HCT116 (cell line): ENCODE data around the gene OGA. TPM values are rescaled to one million over a fixed set of nuclear protein-coding genes. Genes with fewer than 3 reads are reported as not detected.

ENCODE experiments used
- ATAC-seq: fragments of 200-7000 bp; cut with Tn5 transposase; 2 replicates; pipeline ENCODE4 v1.9.1; 2020; ENCODE audit warnings: mild to moderate bottlenecking, moderate library complexity
- BruUV-seq: library from RNA; stranded (reverse); fragments of 400-500 nt; replicated peaks from 2 replicates; lab custom pipeline; 2021; lab: Mats Ljungman, UMichigan
- CTCF ChIA-PET: fragments of 300-600 bp; sonication (Branson Sonifier 250); formaldehyde crosslinking; loops from one replicate; lab custom pipeline; 2021; ENCODE audit warnings: antibody characterized with exemption; lab: Charles Lee
- POLR2A ChIA-PET: fragments of 300-600, 350-600 bp; sonication (Branson Sonifier 250); formaldehyde crosslinking; loops from one replicate; lab custom pipeline; 2021; ENCODE audit warnings: antibody characterized with exemption; lab: Charles Lee
- RAD21 ChIA-PET, 2 experiments: fragments of 300-600 bp; sonication (Branson Sonifier 250); formaldehyde crosslinking; loops; one replicate each; lab custom pipeline; 2023; ENCODE audit warnings: low total read pairs in 2 of 2; ENCODE audit not compliant: uncharacterized antibody in 2 of 2, unreplicated experiment in 2 of 2, low non-redundant PET in 1 of 2; lab: Charles Lee
- DNase-seq: peaks from one replicate; pipeline ENCODE4 v3.0.0-alpha.2; 2010; ENCODE audit warnings: low read depth, low spot score
- H2AFZ ChIP-seq: fragments of 200-600 bp; shearing (Covaris generic), sonication (generic); 2 replicates; pipeline ENCODE4 v1.6.1; 2017; ENCODE audit warnings: low read depth, mixed run types, mixed read lengths, antibody characterized with exemption, low read length; ENCODE audit not compliant: poor library complexity, severe bottlenecking
- H3K27ac ChIP-seq: 2 replicates; pipeline ENCODE4 v1.5.1; 2012; ENCODE audit warnings: low read depth, low read length
- H3K27me3 ChIP-seq: fragments of 200-600 bp; sonication (generic); 2 replicates; pipeline ENCODE4 v1.6.1; 2016; ENCODE audit warnings: mixed run types, low read length, mixed read lengths; ENCODE audit not compliant: insufficient read depth
- H3K36me3 ChIP-seq, 2 experiments: fragments of 200-500 bp in 1 of 2; fragments of 200-600 bp in 1 of 2; sonication (Bioruptor generic) in 1 of 2; sonication (generic) in 1 of 2; 2 replicates each; pipeline versions ENCODE4 v1.5.1 to v1.6.1; 2014 to 2016; ENCODE audit warnings: low read length in 2 of 2, inconsistent platforms in 1 of 2, mixed read lengths in 1 of 2, mixed run types in 1 of 2; ENCODE audit not compliant: insufficient read depth in 2 of 2, control insufficient read depth in 1 of 2
- H3K4me1 ChIP-seq, 2 experiments: fragments of 200-600 bp in 1 of 2; sonication (generic) in 1 of 2; 2 replicates each; pipeline versions ENCODE4 v1.5.1 to v1.6.1; 2012 to 2017; ENCODE audit warnings: low read length in 2 of 2, inconsistent platforms in 1 of 2, mild to moderate bottlenecking in 1 of 2, mixed read lengths in 1 of 2, mixed run types in 1 of 2, moderate library complexity in 1 of 2; ENCODE audit not compliant: insufficient read depth in 2 of 2, control insufficient read depth in 1 of 2
- H3K4me2 ChIP-seq: fragments of 200-600 bp; sonication (generic); 2 replicates; pipeline ENCODE4 v1.6.1; 2017; ENCODE audit warnings: mixed run types, low read length, mixed read lengths
- H3K4me3 ChIP-seq, 2 experiments: fragments of 200-600 bp in 1 of 2; sonication (generic) in 1 of 2; replicated peaks in 1 of 2; 2 replicates each; pipeline ENCODE4 v1.5.1; 2011 to 2016; ENCODE audit warnings: low read length in 2 of 2, control low read depth in 1 of 2, low read depth in 1 of 2, mild to moderate bottlenecking in 1 of 2, mixed read lengths in 1 of 2, mixed run types in 1 of 2
- H3K79me2 ChIP-seq: fragments of 200-600 bp; sonication (generic); 2 replicates; pipeline ENCODE4 v1.6.1; 2017; ENCODE audit warnings: mild to moderate bottlenecking, mixed run types, low read length, moderate library complexity, mixed read lengths; ENCODE audit not compliant: insufficient read depth
- H3K9ac ChIP-seq: fragments of 200-600 bp; sonication (generic); 2 replicates; pipeline ENCODE4 v1.6.1; 2016; ENCODE audit warnings: low read length, mixed read lengths
- H3K9me2 ChIP-seq: fragments of 200-600 bp; sonication (generic), shearing (Covaris generic); 2 replicates; pipeline ENCODE4 v1.6.1; 2017; ENCODE audit warnings: mixed run types, mild to moderate bottlenecking, moderate library complexity; ENCODE audit not compliant: insufficient read depth
- H3K9me3 ChIP-seq, 2 experiments: fragments of 200-500 bp in 1 of 2; fragments of 200-600 bp in 1 of 2; sonication (Bioruptor generic) in 1 of 2; sonication (generic) in 1 of 2; 2 replicates each; pipeline ENCODE4 v1.6.1; 2014 to 2017; ENCODE audit warnings: low read length in 2 of 2, mixed read lengths in 2 of 2, inconsistent platforms in 1 of 2, low read depth in 1 of 2, mild to moderate bottlenecking in 1 of 2, mixed run types in 1 of 2, moderate library complexity in 1 of 2; ENCODE audit not compliant: control insufficient read depth in 1 of 2, insufficient read depth in 1 of 2
- H4K20me1 ChIP-seq: fragments of 200-600 bp; sonication (generic), shearing (Covaris generic); 2 replicates; pipeline ENCODE4 v1.6.1; 2017; ENCODE audit warnings: mixed run types, mild to moderate bottlenecking, moderate library complexity; ENCODE audit not compliant: insufficient read depth
- EZH2 ChIP-seq: fragments of 200-600 bp; sonication (generic); IDR thresholded peaks from 2 replicates; pipeline ENCODE4 v1.6.1; 2017; ENCODE audit warnings: antibody characterized with exemption, mixed run types
- POLR2A ChIP-seq: IDR thresholded peaks from 2 replicates; pipeline ENCODE4 v1.7.0; 2011; ENCODE audit warnings: borderline replicate concordance; ENCODE audit not compliant: insufficient read depth, insufficient read length; ENCODE audit errors: extremely low read depth
- YY1 ChIP-seq: IDR thresholded peaks from 2 replicates; pipeline ENCODE4 v1.6.1; 2011; ENCODE audit warnings: low read length, low read depth, moderate library complexity, mild to moderate bottlenecking; ENCODE audit not compliant: insufficient replicate concordance; ENCODE audit errors: extremely low read depth
- ZFX ChIP-seq: fragments of 450-650 bp; IDR thresholded peaks from 2 replicates; pipeline ENCODE4 v1.6.1; 2017
- ZNF274 ChIP-seq: fragments of 200-500 bp; sonication (Bioruptor generic); IDR thresholded peaks from 2 replicates; pipeline ENCODE4 v1.6.1; 2014; ENCODE audit warnings: mild to moderate bottlenecking, low read depth, low read length, inconsistent platforms
- intact Hi-C: fragments of 100-400 bp; cut with micrococcal nuclease; formaldehyde crosslinking; loops from 2 replicates; pipeline ENCODE4 v1.10.0; 2022
- total RNA-seq: library from RNA; stranded (reverse); gene quantifications from one replicate; pipeline ENCODE4 v1.2.1, GENCODE V29; 2021; ENCODE audit not compliant: unreplicated experiment
- TF ChIP-seq, protein P1 (sequence below): IDR thresholded peaks from 2 replicates; pipeline ENCODE4 v1.6.1; 2011; ENCODE audit warnings: mild to moderate bottlenecking, low read length, moderate library complexity; ENCODE audit not compliant: insufficient replicate concordance; ENCODE audit errors: extremely low read depth
- TF ChIP-seq, protein P2 (sequence below): IDR thresholded peaks from 2 replicates; pipeline ENCODE4 v1.6.1; 2012; ENCODE audit warnings: low read depth

Gene OGA
- total RNA-seq, 1 experiment from 2014 or later: 127 TPM

DNA sequence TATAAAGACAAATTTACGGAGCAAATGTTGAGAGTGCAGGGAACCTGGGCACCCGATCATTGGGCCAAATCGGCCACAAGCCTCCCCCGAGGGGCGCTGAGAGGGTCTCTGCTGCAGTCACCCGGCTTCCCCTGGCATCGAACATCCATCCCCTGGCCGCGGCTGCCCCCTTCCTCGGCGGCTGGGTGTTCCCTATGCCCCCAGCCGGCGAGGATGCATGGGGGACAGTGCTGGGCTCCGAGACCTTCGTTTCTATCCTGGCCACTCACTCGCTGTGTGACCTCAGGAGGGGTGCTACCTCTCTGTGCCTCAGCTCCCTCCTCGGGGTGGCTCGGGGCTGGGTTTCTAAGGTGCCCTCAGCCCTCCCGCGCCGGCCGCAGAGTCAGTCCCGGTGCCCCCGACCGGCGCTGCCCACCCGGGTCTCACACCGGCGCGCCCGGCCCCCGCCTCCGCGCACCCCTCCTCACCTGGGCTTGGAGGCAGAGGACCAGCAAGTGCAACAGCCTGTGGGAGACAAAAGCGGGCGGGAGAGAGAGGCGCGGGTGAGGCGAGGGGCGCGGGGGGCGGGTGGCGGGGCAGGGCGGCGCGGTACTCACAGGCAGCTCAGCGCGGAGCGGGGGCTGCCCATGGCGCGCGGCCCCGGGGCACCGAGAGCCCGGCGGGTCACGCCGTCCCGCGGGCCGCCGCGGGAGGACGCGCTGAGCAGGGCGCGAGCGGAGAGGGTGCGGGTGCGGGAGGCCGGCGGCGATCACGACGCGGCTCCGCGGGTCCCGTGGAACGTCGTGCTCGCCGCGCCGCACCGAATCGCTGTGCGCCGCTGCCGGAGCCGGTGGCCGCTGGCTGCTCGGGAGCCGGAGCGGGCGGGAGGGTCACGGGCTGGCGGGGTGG lies 42.7 kb downstream of the OGA start, which contains the start of gene FGF8:
FGF8 (minus strand) TSS at position 842 of the 888 bp plus-strand sequence; CDS start at position 628, 214 bp downstream.
- H3K9ac ChIP-seq: no peak within 1 kb of the TSS
- H3K27me3 ChIP-seq: no peaks in the 10 kb centered on the region
- CTCF ChIA-PET: no interaction called here

More for the DNA sequence above, 42.7 kb downstream of the OGA start, which contains the start of gene FGF8:
- Histone ChIP-seq H3K9me2 (no peaks in the 10 kb centered on the region), H2AFZ (no peak within 1 kb of the TSS), H4K20me1 (peaks cover 3% of the 10 kb centered on the region; the same call in 1 of the 2 replicates), H3K4me2 (no peak within 1 kb of the TSS), H3K4me3 (no peak within 1 kb of the TSS), H3K4me1 (peaks cover 6 to 12% of the 10 kb centered on the region in 2 experiments), H3K79me2 (peaks cover 16% of the 10 kb centered on the region; the same call in 1 of the 2 replicates), H3K27ac (no peak within 1 kb of the TSS), H3K9me3 (no peaks in the 10 kb centered on the region), H3K36me3 (peaks cover 0 to 17% of the 10 kb centered on the region in 2 experiments; a peak in 1 of 4 replicates)
- TF ChIP-seq YY1 (no peak), ZNF274 (no peak), ZFX (no peak), POLR2A (no peak), EZH2 (no peak)
- TF ChIP-seq, protein P1, sequence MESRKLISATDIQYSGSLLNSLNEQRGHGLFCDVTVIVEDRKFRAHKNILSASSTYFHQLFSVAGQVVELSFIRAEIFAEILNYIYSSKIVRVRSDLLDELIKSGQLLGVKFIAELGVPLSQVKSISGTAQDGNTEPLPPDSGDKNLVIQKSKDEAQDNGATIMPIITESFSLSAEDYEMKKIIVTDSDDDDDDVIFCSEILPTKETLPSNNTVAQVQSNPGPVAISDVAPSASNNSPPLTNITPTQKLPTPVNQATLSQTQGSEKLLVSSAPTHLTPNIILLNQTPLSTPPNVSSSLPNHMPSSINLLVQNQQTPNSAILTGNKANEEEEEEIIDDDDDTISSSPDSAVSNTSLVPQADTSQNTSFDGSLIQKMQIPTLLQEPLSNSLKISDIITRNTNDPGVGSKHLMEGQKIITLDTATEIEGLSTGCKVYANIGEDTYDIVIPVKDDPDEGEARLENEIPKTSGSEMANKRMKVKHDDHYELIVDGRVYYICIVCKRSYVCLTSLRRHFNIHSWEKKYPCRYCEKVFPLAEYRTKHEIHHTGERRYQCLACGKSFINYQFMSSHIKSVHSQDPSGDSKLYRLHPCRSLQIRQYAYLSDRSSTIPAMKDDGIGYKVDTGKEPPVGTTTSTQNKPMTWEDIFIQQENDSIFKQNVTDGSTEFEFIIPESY: no peak
- TF ChIP-seq, protein P2, sequence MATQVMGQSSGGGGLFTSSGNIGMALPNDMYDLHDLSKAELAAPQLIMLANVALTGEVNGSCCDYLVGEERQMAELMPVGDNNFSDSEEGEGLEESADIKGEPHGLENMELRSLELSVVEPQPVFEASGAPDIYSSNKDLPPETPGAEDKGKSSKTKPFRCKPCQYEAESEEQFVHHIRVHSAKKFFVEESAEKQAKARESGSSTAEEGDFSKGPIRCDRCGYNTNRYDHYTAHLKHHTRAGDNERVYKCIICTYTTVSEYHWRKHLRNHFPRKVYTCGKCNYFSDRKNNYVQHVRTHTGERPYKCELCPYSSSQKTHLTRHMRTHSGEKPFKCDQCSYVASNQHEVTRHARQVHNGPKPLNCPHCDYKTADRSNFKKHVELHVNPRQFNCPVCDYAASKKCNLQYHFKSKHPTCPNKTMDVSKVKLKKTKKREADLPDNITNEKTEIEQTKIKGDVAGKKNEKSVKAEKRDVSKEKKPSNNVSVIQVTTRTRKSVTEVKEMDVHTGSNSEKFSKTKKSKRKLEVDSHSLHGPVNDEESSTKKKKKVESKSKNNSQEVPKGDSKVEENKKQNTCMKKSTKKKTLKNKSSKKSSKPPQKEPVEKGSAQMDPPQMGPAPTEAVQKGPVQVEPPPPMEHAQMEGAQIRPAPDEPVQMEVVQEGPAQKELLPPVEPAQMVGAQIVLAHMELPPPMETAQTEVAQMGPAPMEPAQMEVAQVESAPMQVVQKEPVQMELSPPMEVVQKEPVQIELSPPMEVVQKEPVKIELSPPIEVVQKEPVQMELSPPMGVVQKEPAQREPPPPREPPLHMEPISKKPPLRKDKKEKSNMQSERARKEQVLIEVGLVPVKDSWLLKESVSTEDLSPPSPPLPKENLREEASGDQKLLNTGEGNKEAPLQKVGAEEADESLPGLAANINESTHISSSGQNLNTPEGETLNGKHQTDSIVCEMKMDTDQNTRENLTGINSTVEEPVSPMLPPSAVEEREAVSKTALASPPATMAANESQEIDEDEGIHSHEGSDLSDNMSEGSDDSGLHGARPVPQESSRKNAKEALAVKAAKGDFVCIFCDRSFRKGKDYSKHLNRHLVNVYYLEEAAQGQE: no peak
- intact Hi-C loops: no loop called here
- POLR2A ChIA-PET: no interaction called here
- RAD21 ChIA-PET: no interaction called here
- no TSS peak for BruUV-seq
- DNase-seq (no peak), ATAC-seq (no peak)
